ENCODE data around the gene KCNJ18. TPM values are rescaled to one million over a fixed set of nuclear protein-coding genes. Genes with fewer than 3 reads are reported as not detected.
"Not testable (repeated sequence)": the region's sequence is repeated elsewhere in the genome, so short reads cannot be mapped to it uniquely, and the experiment has no call there.

Gene KCNJ18
- total RNA-seq, 5 donors from 2014 or later (not counting 1 experiment from before 2014, with no cell fraction given): not detected

- H3K36me3 Mint-ChIP-seq; ATAC-seq (replicated peaks in 1 of 4); H3K9me3 ChIP-seq; H3K27me3 Mint-ChIP-seq; H3K4me3 ChIP-seq (ENCODE audit: control insufficient read depth in 1 of 2, extremely low read depth in 1 of 2, low read length in 1 of 2); H3K27ac ChIP-seq (ENCODE audit: low read length); POLR2A ChIA-PET; H3K4me3 Mint-ChIP-seq; DNase-seq; H3K36me3 ChIP-seq (ENCODE audit: control insufficient read depth in 2 of 2, extremely low read depth in 1 of 2, insufficient read depth in 1 of 2, low read length in 1 of 2); H3K27ac Mint-ChIP-seq; H3K4me1 Mint-ChIP-seq; H3K9me3 Mint-ChIP-seq; CTCF ChIA-PET; H3K27me3 ChIP-seq (replicated peaks in 1 of 2; ENCODE audit: control insufficient read depth in 2 of 2, extremely low read depth in 1 of 2, insufficient read depth in 2 of 2, low read length in 1 of 2); H3K4me1 ChIP-seq (ENCODE audit: control insufficient read depth in 1 of 2, extremely low read depth in 1 of 2, insufficient read depth in 2 of 2, low read length in 2 of 2): not testable (repeated sequence)
- WGBS (ENCODE audit: insufficient coverage): 88% methylated on average over 27 of the region's 42 CpGs
Observed at GRCh38 chr17:21685061-21685795, 7.1 kb upstream of the KCNJ18 start.

GRCh38 chr17:21686165-21687015 lies 5.9 kb upstream of the KCNJ18 start:
- Mint-ChIP-seq H3K9me3 (peaks cover 0 to 7% (median 4%) of the 10 kb centered on the region in 3 donors), H3K4me3 (no peak overlapping the region), H3K27ac (no peak overlapping the region), H3K27me3 (no peaks in the 10 kb centered on the region), H3K36me3 (no peaks in the 10 kb centered on the region), H3K4me1 (no peaks in the 10 kb centered on the region)
- H3K27me3 ChIP-seq (replicated peaks in 1 of 2; ENCODE audit: control insufficient read depth in 2 of 2, extremely low read depth in 1 of 2, insufficient read depth in 2 of 2, low read length in 1 of 2): peaks cover 0 to 4% of the 10 kb centered on the region in 2 experiments
- H3K27ac ChIP-seq (ENCODE audit: low read length): no peak overlapping the region
- CTCF ChIA-PET: no interaction called here
- WGBS (ENCODE audit: insufficient coverage): 69% methylated on average over 17 of the region's 23 CpGs
- ATAC-seq (replicated peaks in 1 of 4): no peak
- no peaks in the 10 kb centered on the region for H3K4me1 ChIP-seq (ENCODE audit: control insufficient read depth in 1 of 2, extremely low read depth in 1 of 2, insufficient read depth in 2 of 2, low read length in 2 of 2)
- POLR2A ChIA-PET: no interaction called here
- no peaks in the 10 kb centered on the region for H3K9me3 ChIP-seq
- no peak for DNase-seq
- no peaks in the 10 kb centered on the region for H3K36me3 ChIP-seq (ENCODE audit: control insufficient read depth in 2 of 2, extremely low read depth in 1 of 2, insufficient read depth in 1 of 2, low read length in 1 of 2)
- no peak overlapping the region for H3K4me3 ChIP-seq (ENCODE audit: control insufficient read depth in 1 of 2, extremely low read depth in 1 of 2, low read length in 1 of 2)

GRCh38 chr17:21687136-21687953 lies 5.0 kb upstream of the KCNJ18 start:
- no peak overlapping the region for H3K4me3 Mint-ChIP-seq
- Histone ChIP-seq H3K4me3 (ENCODE audit: control insufficient read depth in 1 of 2, extremely low read depth in 1 of 2, low read length in 1 of 2) (no peak overlapping the region), H3K4me1 (ENCODE audit: control insufficient read depth in 1 of 2, extremely low read depth in 1 of 2, insufficient read depth in 2 of 2, low read length in 2 of 2) (no peaks in the 10 kb centered on the region), H3K36me3 (ENCODE audit: control insufficient read depth in 2 of 2, extremely low read depth in 1 of 2, insufficient read depth in 1 of 2, low read length in 1 of 2) (no peaks in the 10 kb centered on the region), H3K9me3 (no peaks in the 10 kb centered on the region), H3K27me3 (replicated peaks in 1 of 2; ENCODE audit: control insufficient read depth in 2 of 2, extremely low read depth in 1 of 2, insufficient read depth in 2 of 2, low read length in 1 of 2) (peaks cover 0 to 4% of the 10 kb centered on the region in 2 experiments), H3K27ac (ENCODE audit: low read length) (no peak overlapping the region)
- ChIA-PET POLR2A (no interaction called here), CTCF (no interaction called here)
- H3K9me3 Mint-ChIP-seq: peaks cover 0 to 7% (median 4%) of the 10 kb centered on the region in 3 donors
- no peaks in the 10 kb centered on the region for H3K36me3 Mint-ChIP-seq
- ATAC-seq (replicated peaks in 1 of 4) (no peak), DNase-seq (no peak)
- no peaks in the 10 kb centered on the region for H3K4me1 Mint-ChIP-seq
- WGBS (ENCODE audit: insufficient coverage): 80% methylated on average over 16 of the region's 19 CpGs
- H3K27ac Mint-ChIP-seq: no peak overlapping the region
- H3K27me3 Mint-ChIP-seq: no peaks in the 10 kb centered on the region

- H3K36me3 ChIP-seq (ENCODE audit: control insufficient read depth in 2 of 2, extremely low read depth in 1 of 2, insufficient read depth in 1 of 2, low read length in 1 of 2): no peaks in the 10 kb centered on the region
- no peaks in the 10 kb centered on the region for H3K4me1 Mint-ChIP-seq
- H3K9me3 ChIP-seq: no peaks in the 10 kb centered on the region
- ATAC-seq (replicated peaks in 1 of 4): no peak
- H3K4me3 Mint-ChIP-seq: no peak overlapping the region
- 88% methylated on average over 9 of the region's 11 CpGs for WGBS (ENCODE audit: insufficient coverage)
- H3K4me3 ChIP-seq (ENCODE audit: control insufficient read depth in 1 of 2, extremely low read depth in 1 of 2, low read length in 1 of 2): no peak overlapping the region
- H3K27me3 Mint-ChIP-seq: no peaks in the 10 kb centered on the region
- H3K9me3 Mint-ChIP-seq: peaks cover 0 to 7% (median 4%) of the 10 kb centered on the region in 3 donors
- ChIA-PET POLR2A (no interaction called here), CTCF (no interaction called here)
- no peak overlapping the region for H3K27ac Mint-ChIP-seq
- H3K27ac ChIP-seq (ENCODE audit: low read length): no peak overlapping the region
- peaks cover 0 to 4% of the 10 kb centered on the region in 2 experiments for H3K27me3 ChIP-seq (replicated peaks in 1 of 2; ENCODE audit: control insufficient read depth in 2 of 2, extremely low read depth in 1 of 2, insufficient read depth in 2 of 2, low read length in 1 of 2)
- no peaks in the 10 kb centered on the region for H3K36me3 Mint-ChIP-seq
- H3K4me1 ChIP-seq (ENCODE audit: control insufficient read depth in 1 of 2, extremely low read depth in 1 of 2, insufficient read depth in 2 of 2, low read length in 2 of 2): no peaks in the 10 kb centered on the region
- no peak for DNase-seq
Observed at GRCh38 chr17:21688293-21688949, 3.9 kb upstream of the KCNJ18 start.

- WGBS (ENCODE audit: insufficient coverage): 87% methylated on average over 7 of the region's 7 CpGs
- ATAC-seq (replicated peaks in 1 of 4) (no peak), DNase-seq (no peak)
- no peak overlapping the region for H3K27ac ChIP-seq (ENCODE audit: low read length)
- H3K27ac Mint-ChIP-seq: no peak overlapping the region
- H3K9me3 ChIP-seq: no peaks in the 10 kb centered on the region
- ChIA-PET CTCF (no interaction called here), POLR2A (no interaction called here)
- H3K36me3 Mint-ChIP-seq: no peaks in the 10 kb centered on the region
- no peaks in the 10 kb centered on the region for H3K4me1 ChIP-seq (ENCODE audit: control insufficient read depth in 1 of 2, extremely low read depth in 1 of 2, insufficient read depth in 2 of 2, low read length in 2 of 2)
- H3K36me3 ChIP-seq (ENCODE audit: control insufficient read depth in 2 of 2, extremely low read depth in 1 of 2, insufficient read depth in 1 of 2, low read length in 1 of 2): no peaks in the 10 kb centered on the region
- H3K27me3 Mint-ChIP-seq: no peaks in the 10 kb centered on the region
- H3K27me3 ChIP-seq (replicated peaks in 1 of 2; ENCODE audit: control insufficient read depth in 2 of 2, extremely low read depth in 1 of 2, insufficient read depth in 2 of 2, low read length in 1 of 2): peaks cover 0 to 4% of the 10 kb centered on the region in 2 experiments
- no peaks in the 10 kb centered on the region for H3K4me1 Mint-ChIP-seq
- no peak overlapping the region for H3K4me3 ChIP-seq (ENCODE audit: control insufficient read depth in 1 of 2, extremely low read depth in 1 of 2, low read length in 1 of 2)
- H3K9me3 Mint-ChIP-seq: peaks cover 0 to 7% (median 4%) of the 10 kb centered on the region in 3 donors
- no peak overlapping the region for H3K4me3 Mint-ChIP-seq
Observed at GRCh38 chr17:21689604-21690003, 2.7 kb upstream of the KCNJ18 start.

- H3K4me3 Mint-ChIP-seq; H3K27me3 Mint-ChIP-seq; H3K4me1 ChIP-seq (ENCODE audit: control insufficient read depth in 1 of 2, extremely low read depth in 1 of 2, insufficient read depth in 2 of 2, low read length in 2 of 2); H3K27me3 ChIP-seq (replicated peaks in 1 of 2; ENCODE audit: control insufficient read depth in 2 of 2, extremely low read depth in 1 of 2, insufficient read depth in 2 of 2, low read length in 1 of 2); H3K36me3 ChIP-seq (ENCODE audit: control insufficient read depth in 2 of 2, extremely low read depth in 1 of 2, insufficient read depth in 1 of 2, low read length in 1 of 2); CTCF ChIA-PET; H3K27ac Mint-ChIP-seq; POLR2A ChIA-PET; H3K4me1 Mint-ChIP-seq; H3K36me3 Mint-ChIP-seq; H3K27ac ChIP-seq (ENCODE audit: low read length); DNase-seq; H3K9me3 ChIP-seq; H3K4me3 ChIP-seq (ENCODE audit: control insufficient read depth in 1 of 2, extremely low read depth in 1 of 2, low read length in 1 of 2); ATAC-seq (replicated peaks in 1 of 4): not testable (repeated sequence)
- WGBS (ENCODE audit: insufficient coverage): 42% methylated on average over 2 of the region's 2 CpGs
- peaks cover 2 to 13% (median 4%) of the 10 kb centered on the region in 3 donors for H3K9me3 Mint-ChIP-seq
Observed at GRCh38 chr17:21690811-21691210, 1.5 kb upstream of the KCNJ18 start.

Data from T-cell (primary cell).